IgD-negative memory B cell (primary cell): Measurements from ENCODE around the gene SNW1. TPM values are rescaled to one million over a fixed set of nuclear protein-coding genes. Genes with fewer than 3 reads are reported as not detected.

Experiments
- H3K27ac Mint-ChIP-seq, 3 donors: one replicate each; pipeline ENCODE4 v1.8.0; 2020 to 2022; ENCODE audit warnings: mild to moderate bottlenecking in 3 of 3, mixed read lengths in 3 of 3, moderate library complexity in 1 of 3
- H3K27me3 Mint-ChIP-seq: one replicate; pipeline ENCODE4 v1.8.0; 2021; ENCODE audit warnings: mixed read lengths
- H3K36me3 Mint-ChIP-seq: one replicate; pipeline ENCODE4 v1.8.0; 2020; ENCODE audit warnings: mild to moderate bottlenecking, mixed read lengths
- H3K4me1 Mint-ChIP-seq, 3 donors: one replicate each; pipeline ENCODE4 v1.8.0; 2020 to 2022; ENCODE audit warnings: mixed read lengths in 3 of 3, mild to moderate bottlenecking in 1 of 3
- H3K4me3 Mint-ChIP-seq, 4 donors: one replicate each; pipeline ENCODE4 v1.8.0; 2020 to 2022; ENCODE audit warnings: mild to moderate bottlenecking in 4 of 4, mixed read lengths in 4 of 4, moderate library complexity in 3 of 4
- H3K9me3 Mint-ChIP-seq, 3 donors: one replicate each; pipeline ENCODE4 v1.8.0; 2020 to 2021; ENCODE audit warnings: mixed read lengths in 3 of 3, mild to moderate bottlenecking in 1 of 3
- polyA plus RNA-seq: library from polyadenylated mRNA; unstranded; fragments of 300-500 nt; fragmentation: Illumina TruSeq; gene quantifications from one replicate; pipeline ENCODE4 v1.2.3, GENCODE V29; 2021

Gene SNW1
- polyA plus RNA-seq, 1 donor from 2014 or later = 65.1 TPM

DNA sequence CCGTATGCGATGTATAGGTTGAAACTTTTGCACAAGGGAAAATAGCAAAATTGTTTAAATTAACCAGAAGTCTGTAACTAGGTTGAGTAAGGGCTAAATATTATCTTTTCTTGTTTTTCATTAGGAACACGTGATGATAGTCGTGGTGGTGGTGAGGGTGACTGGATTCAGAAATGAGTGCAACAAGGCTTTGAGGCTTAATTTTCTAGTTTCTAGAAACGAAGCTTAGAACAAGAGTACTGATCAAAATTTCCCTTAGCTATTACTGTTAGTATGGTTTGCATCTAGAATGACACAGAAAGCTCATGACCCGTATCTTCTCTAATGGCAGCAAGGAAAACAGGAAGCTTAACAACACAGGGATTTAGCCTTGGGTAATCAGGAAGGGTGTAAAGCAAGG, 46.0 kb downstream of the SNW1 start:
- peak overlapping the region in 1 of 4 donors; percentile 70 for H3K4me3 Mint-ChIP-seq
- peaks cover 6 to 11% (median 7%) of the 10 kb centered on the region in 3 donors for H3K4me1 Mint-ChIP-seq
- H3K27ac Mint-ChIP-seq = peak overlapping the region in 1 of 3 donors; percentile 80
- no peaks in the 10 kb centered on the region for H3K9me3 Mint-ChIP-seq
- H3K27me3 Mint-ChIP-seq = no peaks in the 10 kb centered on the region
- peaks cover 6% of the 10 kb centered on the region for H3K36me3 Mint-ChIP-seq

DNA sequence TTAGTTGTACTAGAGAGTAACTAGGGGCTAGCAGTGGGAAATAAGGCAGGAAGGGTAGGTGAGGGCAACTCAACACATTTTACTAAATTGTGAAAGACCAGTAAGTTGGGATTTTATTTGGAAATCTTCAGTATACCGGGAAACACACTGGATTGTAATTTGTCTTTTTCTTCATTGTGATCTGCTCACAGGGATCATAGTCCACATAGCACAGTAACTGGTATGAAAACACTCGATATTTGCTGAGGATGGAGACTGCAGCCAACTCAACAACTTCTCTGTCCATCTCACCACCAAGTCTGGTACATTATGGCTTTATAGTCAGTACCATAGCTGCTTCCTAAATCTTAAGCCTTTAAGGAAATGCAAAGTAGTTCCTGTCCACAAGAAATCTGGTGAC, 50.6 kb downstream of the SNW1 start:
- Mint-ChIP-seq H3K4me1 (peaks cover 22 to 40% (median 31%) of the 10 kb centered on the region in 3 donors), H3K36me3 (peaks cover 3% of the 10 kb centered on the region), H3K27me3 (no peaks in the 10 kb centered on the region), H3K9me3 (no peaks in the 10 kb centered on the region), H3K4me3 (peak overlapping the region in 1 of 4 donors; percentile 91), H3K27ac (no peak overlapping the region)

DNA sequence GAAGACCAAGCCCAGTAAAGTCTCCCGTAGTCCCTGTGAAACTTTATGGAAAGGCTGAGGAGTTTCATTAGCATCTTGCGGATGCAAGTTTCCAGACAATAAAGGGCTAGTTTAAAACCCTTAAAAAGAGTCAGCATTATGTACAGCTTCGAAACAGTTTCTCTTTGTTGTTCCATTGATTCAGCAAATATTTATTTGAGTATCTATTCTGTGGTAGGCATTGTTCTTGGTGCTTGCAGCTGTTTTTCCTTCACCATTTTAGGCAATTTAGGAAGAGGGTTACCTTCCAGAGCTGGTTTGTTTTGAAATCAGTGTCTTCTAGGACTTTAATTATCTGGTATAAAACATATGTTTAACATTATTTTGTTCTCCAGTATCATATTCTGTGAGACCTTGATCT, 51.5 kb downstream of the SNW1 start:
- Mint-ChIP-seq H3K4me3 (peak overlapping the region; percentile 88 to 100 (median 94)), H3K4me1 (peaks cover 20 to 40% (median 31%) of the 10 kb centered on the region in 3 donors), H3K27ac (peak overlapping the region in 1 of 3 donors; percentile 71), H3K9me3 (no peaks in the 10 kb centered on the region), H3K36me3 (no peaks in the 10 kb centered on the region), H3K27me3 (no peaks in the 10 kb centered on the region)

DNA sequence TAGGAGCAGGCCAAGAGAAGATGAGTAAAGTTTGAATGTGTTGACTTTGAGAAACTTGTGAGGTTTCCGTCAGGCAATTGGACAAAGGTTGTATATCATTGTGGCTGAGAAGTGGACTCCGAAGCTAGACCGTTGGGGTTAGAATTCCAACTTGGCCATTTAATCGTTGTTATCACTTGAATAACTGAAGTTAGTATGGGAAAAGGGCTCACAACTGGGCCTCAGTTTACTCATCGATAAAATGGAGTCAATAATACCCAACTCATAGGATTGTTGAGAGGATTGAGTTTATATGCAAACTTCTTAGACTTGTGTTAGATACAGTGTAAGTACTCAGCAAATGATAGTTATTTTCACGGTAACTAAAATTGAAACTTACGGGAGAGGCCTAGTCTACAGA, 52.2 kb downstream of the SNW1 start:
- H3K36me3 Mint-ChIP-seq = no peaks in the 10 kb centered on the region
- peaks cover 20 to 40% (median 31%) of the 10 kb centered on the region in 3 donors for H3K4me1 Mint-ChIP-seq
- H3K27ac Mint-ChIP-seq = peak overlapping the region; percentile 61 to 93 (median 92)
- peak overlapping the region; percentile 88 to 100 (median 94) for H3K4me3 Mint-ChIP-seq
- H3K9me3 Mint-ChIP-seq = no peaks in the 10 kb centered on the region
- no peaks in the 10 kb centered on the region for H3K27me3 Mint-ChIP-seq

DNA sequence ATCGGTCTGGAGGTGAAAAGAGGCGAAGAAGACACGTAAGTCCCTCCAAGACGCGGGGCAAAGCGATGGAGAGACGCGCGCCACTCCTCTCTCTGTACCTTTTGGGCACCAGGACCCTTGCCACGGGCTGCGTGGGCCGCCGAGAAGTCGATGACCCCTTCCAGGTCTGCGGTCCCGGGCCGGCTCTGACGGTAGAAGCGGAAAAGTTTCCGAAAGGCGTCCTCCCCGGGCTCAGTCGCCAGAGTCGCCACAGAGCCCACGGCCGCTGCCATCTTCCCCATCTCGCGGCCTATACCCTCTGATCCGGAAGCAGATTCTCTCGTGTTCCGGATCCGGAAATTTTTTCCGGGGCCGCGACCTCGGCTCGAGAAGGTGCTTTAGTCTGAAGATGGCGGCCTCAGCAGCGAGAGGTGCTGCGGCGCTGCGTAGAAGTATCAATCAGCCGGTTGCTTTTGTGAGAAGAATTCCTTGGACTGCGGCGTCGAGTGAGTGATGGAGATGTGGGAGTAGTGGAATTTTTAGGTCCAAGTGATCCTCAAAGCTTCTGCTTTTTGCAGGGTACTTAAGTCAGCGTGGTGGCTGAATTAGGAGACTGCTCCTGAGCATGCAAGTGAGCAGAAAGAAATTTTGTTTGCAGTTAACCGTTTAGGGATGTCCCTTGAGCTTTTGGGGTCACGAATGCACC, 53.1 kb downstream of the SNW1 start, which contains the start of the genes ALKBH1 and SLIRP:
TSS of gene ALKBH1 (minus strand) at position 300 of the 685 bp plus-strand sequence. CDS start at position 281, 19 bp downstream.
TSS of gene SLIRP (plus strand) at position 380 of the 685 bp plus-strand sequence. CDS start at position 389, 9 bp downstream.
- Mint-ChIP-seq H3K4me1 (peaks cover 20 to 40% (median 31%) of the 10 kb centered on the region in 3 donors), H3K27me3 (no peaks in the 10 kb centered on the region), H3K36me3 (no peaks in the 10 kb centered on the region), H3K4me3 (peak within 1 kb of the TSS; percentile 88 to 100 (median 94)), H3K9me3 (no peaks in the 10 kb centered on the region), H3K27ac (peak within 1 kb of the TSS; percentile 61 to 93 (median 92))

DNA sequence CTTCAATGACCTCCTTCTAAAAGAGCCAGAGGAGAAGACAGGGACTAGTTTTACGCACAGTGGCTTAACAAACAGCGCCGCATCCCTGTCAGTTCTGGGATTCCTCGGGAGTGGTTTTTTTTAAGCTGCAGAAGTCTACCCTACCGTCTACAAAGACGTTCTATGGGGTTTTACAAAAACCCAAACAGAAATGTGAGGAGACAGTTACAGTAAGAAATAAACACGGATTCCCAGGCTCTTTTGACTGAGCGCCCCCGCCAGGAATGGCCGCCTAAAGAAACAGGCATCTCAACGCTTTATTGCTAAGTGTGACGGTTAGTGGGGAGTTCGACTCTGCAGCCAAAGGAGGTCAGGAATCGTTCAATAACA, 53.6 kb downstream of the SNW1 start:
- Mint-ChIP-seq H3K36me3 (no peaks in the 10 kb centered on the region), H3K9me3 (no peaks in the 10 kb centered on the region), H3K4me1 (peaks cover 20 to 36% (median 31%) of the 10 kb centered on the region in 3 donors), H3K27ac (peak overlapping the region; percentile 61 to 93 (median 92)), H3K4me3 (peak overlapping the region; percentile 88 to 100 (median 94)), H3K27me3 (no peaks in the 10 kb centered on the region)

DNA sequence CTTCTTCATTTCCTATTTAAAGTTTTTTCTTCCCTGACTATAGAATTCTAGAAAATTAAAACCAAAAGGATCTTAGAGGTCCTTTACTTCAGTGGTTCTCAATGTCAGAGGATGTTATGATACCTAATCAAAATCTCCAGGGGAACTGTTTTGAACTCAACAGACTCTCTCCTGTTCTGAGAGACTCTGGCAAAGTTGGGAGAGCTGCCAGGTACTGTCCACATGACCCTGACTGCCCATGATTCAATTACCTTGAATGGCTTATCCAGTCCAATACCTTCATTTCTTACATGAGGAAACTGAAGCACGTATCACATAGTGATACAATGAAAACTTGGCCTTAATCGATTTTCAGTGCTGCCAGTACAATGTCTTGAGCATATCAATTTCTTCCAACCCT, 69.7 kb downstream of the SNW1 start:
- peaks cover 6% of the 10 kb centered on the region for H3K36me3 Mint-ChIP-seq
- no peak overlapping the region for H3K4me3 Mint-ChIP-seq

DNA sequence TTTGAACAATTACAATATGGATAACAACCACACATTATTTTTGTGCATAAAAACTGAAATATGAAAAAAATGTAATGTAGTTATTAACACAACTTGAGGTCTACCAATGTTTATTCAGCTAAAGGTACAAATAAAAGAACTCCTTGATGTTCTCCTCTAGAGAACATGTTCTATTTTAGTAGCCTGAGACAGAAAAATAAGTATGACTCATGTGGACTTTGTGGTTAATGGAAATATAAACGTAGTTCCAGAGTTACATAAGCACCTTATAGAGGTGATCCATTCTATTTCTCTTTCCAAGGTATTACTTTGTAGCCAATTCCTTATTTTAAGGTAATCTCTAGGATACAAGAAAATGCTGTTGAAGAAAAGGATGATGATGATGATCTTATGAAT, 78.8 kb downstream of the SNW1 start:
- no peaks in the 10 kb centered on the region for H3K27me3 Mint-ChIP-seq
- peaks cover 7% of the 10 kb centered on the region for H3K36me3 Mint-ChIP-seq
- no peak overlapping the region for H3K4me3 Mint-ChIP-seq
- no peaks in the 10 kb centered on the region for H3K9me3 Mint-ChIP-seq
- H3K4me1 Mint-ChIP-seq = peaks cover 0 to 2% (median 0%) of the 10 kb centered on the region in 3 donors
- no peak overlapping the region for H3K27ac Mint-ChIP-seq

More for the DNA sequence above, 69.7 kb downstream of the SNW1 start:
- no peaks in the 10 kb centered on the region for H3K9me3 Mint-ChIP-seq
- H3K4me1 Mint-ChIP-seq = peaks cover 0 to 3% (median 0%) of the 10 kb centered on the region in 3 donors
- no peak overlapping the region for H3K27ac Mint-ChIP-seq
- no peaks in the 10 kb centered on the region for H3K27me3 Mint-ChIP-seq

DNA sequence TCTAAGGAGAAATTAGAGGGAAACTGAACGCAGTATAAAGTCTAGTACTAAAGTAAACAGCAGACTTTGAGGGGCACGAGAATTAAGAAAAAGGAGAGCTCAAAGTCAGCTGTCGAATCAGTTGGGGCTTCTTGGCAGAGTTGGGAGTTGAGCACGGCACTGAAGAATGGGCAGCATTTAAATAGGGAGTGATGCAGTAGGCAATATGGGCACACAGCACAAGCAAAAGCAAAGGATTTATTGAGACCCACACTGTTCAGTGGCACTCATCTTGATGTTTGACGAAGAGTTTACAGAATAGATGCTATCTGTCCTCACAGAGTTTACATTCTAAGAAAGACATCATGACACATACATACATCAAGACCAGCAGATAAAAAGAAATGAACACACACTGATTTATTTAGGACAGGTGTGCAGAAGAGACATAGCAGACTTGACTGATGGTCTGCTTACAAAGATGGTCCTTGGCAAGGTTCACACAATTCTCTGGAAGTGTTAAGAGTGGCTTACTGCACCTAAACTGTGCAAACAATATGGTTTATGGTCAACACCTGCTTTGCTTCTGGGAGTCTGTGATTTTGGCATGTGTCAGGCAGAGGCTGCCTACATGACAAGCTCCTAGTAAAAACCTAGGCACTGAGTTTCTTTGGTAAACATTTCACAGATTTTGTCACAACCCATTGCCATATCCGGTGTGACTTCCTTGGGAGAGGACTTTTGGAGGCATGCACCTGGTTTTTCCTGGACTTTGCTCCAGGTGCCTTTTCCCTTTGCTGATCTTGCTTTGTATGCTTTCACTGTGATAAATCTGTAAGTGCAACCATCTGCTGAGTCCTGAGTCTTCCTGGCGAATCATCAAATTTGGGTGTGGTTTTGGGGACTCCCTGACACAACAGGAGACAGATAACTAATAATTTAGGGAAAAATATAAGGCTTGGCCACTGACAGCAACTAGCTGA, 79.5 kb downstream of the SNW1 start:
- no peaks in the 10 kb centered on the region for H3K9me3 Mint-ChIP-seq
- H3K27ac Mint-ChIP-seq = no peak overlapping the region
- peaks cover 0 to 2% (median 0%) of the 10 kb centered on the region in 3 donors for H3K4me1 Mint-ChIP-seq
- H3K4me3 Mint-ChIP-seq = no peak overlapping the region
- peaks cover 7% of the 10 kb centered on the region for H3K36me3 Mint-ChIP-seq
- H3K27me3 Mint-ChIP-seq = no peaks in the 10 kb centered on the region

DNA sequence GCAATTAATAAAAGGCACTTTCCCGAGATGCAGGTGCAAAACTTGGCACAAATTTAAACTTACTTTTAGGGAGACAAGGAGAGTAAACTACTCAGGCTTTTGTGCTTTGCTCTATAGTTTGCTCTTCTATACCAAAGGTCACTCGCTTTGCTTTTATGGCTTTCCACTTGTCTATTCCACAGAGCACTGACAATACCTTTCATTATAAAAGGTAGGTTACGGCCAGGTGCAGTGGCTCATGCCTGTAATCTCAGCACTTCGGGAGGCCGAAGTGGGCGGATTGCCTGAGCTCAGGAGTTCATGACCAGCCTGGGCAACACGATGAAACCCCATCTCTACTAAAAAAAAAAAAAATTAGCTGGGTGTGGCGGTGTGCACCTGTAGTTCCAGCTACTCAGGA, 86.0 kb downstream of the SNW1 start:
- H3K36me3 Mint-ChIP-seq = peaks cover 15% of the 10 kb centered on the region
- H3K9me3 Mint-ChIP-seq = no peaks in the 10 kb centered on the region
- no peak overlapping the region for H3K4me3 Mint-ChIP-seq
- no peaks in the 10 kb centered on the region for H3K4me1 Mint-ChIP-seq
- peak overlapping the region in 1 of 3 donors; percentile 47 for H3K27ac Mint-ChIP-seq
- H3K27me3 Mint-ChIP-seq = no peaks in the 10 kb centered on the region

DNA sequence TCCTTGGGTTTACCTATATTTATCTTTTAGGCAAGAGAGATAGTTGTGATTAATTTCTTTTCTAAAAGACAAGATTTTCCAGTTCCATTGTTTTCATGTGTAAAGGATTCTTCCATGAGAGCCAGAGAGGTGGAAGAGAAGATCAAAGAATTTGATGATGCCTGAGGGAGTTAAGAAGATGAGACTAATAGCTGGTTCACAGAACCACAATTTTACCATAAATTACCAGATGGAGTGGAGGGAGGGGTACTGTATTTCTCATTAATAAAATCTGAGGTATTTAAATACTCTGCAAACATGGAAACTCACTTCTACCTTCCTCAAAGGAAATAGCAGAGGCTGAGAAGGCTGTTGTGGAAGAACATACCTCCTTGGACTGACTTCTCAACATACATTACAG, 87.8 kb downstream of the SNW1 start:
- Mint-ChIP-seq H3K27ac (peak overlapping the region in 1 of 3 donors; percentile 31), H3K4me3 (no peak overlapping the region), H3K36me3 (peaks cover 15% of the 10 kb centered on the region), H3K4me1 (peaks cover 0 to 2% (median 0%) of the 10 kb centered on the region in 3 donors), H3K27me3 (no peaks in the 10 kb centered on the region), H3K9me3 (no peaks in the 10 kb centered on the region)

Other genes with a start within 250 kb of the SNW1 start
- 20.3 TPM for gene SPTLC2, start 144.5 kb downstream of the SNW1 start, polyA plus RNA-seq
- 10.2 TPM for gene ALKBH1, start 53.1 kb downstream of the SNW1 start, polyA plus RNA-seq
- gene SLIRP, start 53.1 kb downstream of the SNW1 start, polyA plus RNA-seq = 227 TPM
- 3.5 TPM for gene ADCK1, start 39.0 kb upstream of the SNW1 start, polyA plus RNA-seq